Skeletal muscle satellite cell (primary cell): ENCODE data around the gene STK16.

ENCODE experiments used
- H3K27me3 ChIP-seq: 2 replicates; pipeline ENCODE4 v1.7.0; 2013; ENCODE audit warnings: low read length; ENCODE audit not compliant: control insufficient read depth, insufficient read depth
- H3K36me3 ChIP-seq: 2 replicates; pipeline ENCODE4 v1.7.0; 2013; ENCODE audit warnings: mild to moderate bottlenecking, control low read depth, low read length; ENCODE audit not compliant: insufficient read depth
- H3K4me1 ChIP-seq: 2 replicates; pipeline ENCODE4 v1.7.0; 2013; ENCODE audit warnings: low read length; ENCODE audit not compliant: control insufficient read depth, insufficient read depth
- H3K4me2 ChIP-seq: 2 replicates; pipeline ENCODE4 v1.7.0; 2013; ENCODE audit warnings: mild to moderate bottlenecking, low read length
- H3K4me3 ChIP-seq: 2 replicates; pipeline ENCODE4 v1.7.0; 2013; ENCODE audit warnings: low read length
- H3K9ac ChIP-seq: 2 replicates; pipeline ENCODE4 v1.7.0; 2013; ENCODE audit warnings: mild to moderate bottlenecking, low read depth, low read length, moderate library complexity
- H3K9me3 ChIP-seq: replicated peaks from 2 replicates; pipeline ENCODE4 v1.7.0; 2013; ENCODE audit warnings: mild to moderate bottlenecking, control low read depth, low read length

The STK16 gene

DNA sequence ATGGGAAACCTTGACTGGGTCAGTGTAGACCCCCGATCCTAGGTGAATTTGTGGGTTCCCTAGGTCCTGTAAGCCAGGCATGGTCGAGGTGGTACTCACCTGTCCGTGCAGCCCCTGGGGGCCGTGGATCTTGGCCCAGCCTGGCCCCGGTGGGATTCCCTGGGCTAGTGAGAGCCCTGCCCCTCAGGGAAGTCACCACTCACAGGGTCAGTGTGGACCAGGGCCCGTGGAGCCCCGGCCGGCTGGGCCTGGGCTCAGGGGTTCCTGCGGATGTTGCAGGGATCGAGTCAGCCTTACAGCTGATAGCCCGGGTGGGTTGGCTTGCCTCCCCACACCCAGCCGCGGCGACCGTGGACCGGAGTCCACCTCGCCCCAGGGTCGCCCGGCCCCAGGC lies 16.4 kb upstream of the STK16 start:
- peaks cover 47% of the 10 kb centered on the region for H3K36me3 ChIP-seq
- H3K4me2 ChIP-seq: peak overlapping the region; percentile 92
- H3K4me3 ChIP-seq: peak overlapping the region; percentile 86
- H3K4me1 ChIP-seq: peaks cover 15% of the 10 kb centered on the region
- H3K27me3 ChIP-seq: no peaks in the 10 kb centered on the region
- H3K9ac ChIP-seq: peak overlapping the region; percentile 98
- no peaks in the 10 kb centered on the region for H3K9me3 ChIP-seq

GRCh38 chr2:219229305-219230058 lies 15.8 kb upstream of the STK16 start, which contains the start of the genes ANKZF1 and ATG9A:
ANKZF1 (plus strand) TSS chr2:219229806; CDS start chr2:219230258, 452 bp downstream.
ATG9A (minus strand) TSS chr2:219229636; CDS start chr2:219228024, 1,612 bp downstream.
- Histone ChIP-seq H3K36me3 (peaks cover 47% of the 10 kb centered on the region), H3K4me2 (peak within 1 kb of the TSS; percentile 92), H3K9ac (peak within 1 kb of the TSS; percentile 98), H3K4me1 (peaks cover 15% of the 10 kb centered on the region), H3K9me3 (no peaks in the 10 kb centered on the region), H3K27me3 (no peaks in the 10 kb centered on the region), H3K4me3 (peak within 1 kb of the TSS; percentile 86)

DNA sequence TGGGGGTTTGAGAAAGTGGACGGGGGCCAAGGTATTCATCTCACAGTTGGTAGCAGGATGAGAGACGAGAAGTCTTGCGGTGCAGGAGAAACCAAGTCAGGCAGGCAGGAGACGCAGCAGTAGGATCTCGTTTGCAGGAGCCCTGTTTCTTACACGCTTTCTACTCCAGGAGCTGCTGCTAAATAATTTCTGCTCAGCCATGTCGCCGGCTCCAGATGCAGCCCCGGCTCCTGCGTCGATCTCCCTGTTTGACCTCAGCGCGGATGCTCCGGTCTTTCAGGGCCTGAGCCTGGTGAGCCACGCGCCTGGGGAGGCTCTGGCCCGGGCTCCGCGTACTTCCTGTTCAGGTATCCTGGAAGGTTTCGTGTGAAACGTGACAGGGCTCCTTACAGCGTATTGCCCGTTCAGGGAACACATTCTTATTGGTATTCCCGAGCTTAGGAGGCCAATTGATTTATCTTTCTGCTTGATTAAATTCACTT lies 15.2 kb upstream of the STK16 start:
- peaks cover 47% of the 10 kb centered on the region for H3K36me3 ChIP-seq
- peaks cover 15% of the 10 kb centered on the region for H3K4me1 ChIP-seq
- peak overlapping the region; percentile 92 for H3K4me2 ChIP-seq
- peak overlapping the region; percentile 98 for H3K9ac ChIP-seq
- H3K4me3 ChIP-seq: peak overlapping the region; percentile 86
- H3K27me3 ChIP-seq: no peaks in the 10 kb centered on the region
- no peaks in the 10 kb centered on the region for H3K9me3 ChIP-seq

DNA sequence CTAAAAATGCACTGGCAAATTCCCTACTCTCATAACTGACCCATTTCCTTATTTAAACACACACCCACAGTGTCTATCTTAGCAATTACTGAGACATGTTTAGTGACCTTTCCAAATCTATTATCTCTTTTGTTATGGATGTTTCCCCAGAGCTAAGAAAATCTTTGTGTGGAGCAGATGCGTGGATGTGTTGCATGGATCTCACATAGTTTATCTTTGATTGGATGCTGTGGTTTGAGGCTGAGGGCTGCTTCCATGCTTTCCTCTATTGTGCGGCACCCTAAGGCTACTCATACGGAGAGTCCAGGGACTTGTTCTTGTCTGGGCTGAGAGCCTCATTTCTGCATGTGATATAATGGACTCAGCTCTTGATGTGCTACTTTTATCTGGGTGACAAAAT lies 10.9 kb upstream of the STK16 start:
- peaks cover 3% of the 10 kb centered on the region for H3K4me1 ChIP-seq
- H3K9me3 ChIP-seq: no peaks in the 10 kb centered on the region
- no peak overlapping the region for H3K4me2 ChIP-seq
- H3K9ac ChIP-seq: no peak overlapping the region
- peaks cover 65% of the 10 kb centered on the region for H3K36me3 ChIP-seq
- H3K27me3 ChIP-seq: no peaks in the 10 kb centered on the region
- H3K4me3 ChIP-seq: no peak overlapping the region

DNA sequence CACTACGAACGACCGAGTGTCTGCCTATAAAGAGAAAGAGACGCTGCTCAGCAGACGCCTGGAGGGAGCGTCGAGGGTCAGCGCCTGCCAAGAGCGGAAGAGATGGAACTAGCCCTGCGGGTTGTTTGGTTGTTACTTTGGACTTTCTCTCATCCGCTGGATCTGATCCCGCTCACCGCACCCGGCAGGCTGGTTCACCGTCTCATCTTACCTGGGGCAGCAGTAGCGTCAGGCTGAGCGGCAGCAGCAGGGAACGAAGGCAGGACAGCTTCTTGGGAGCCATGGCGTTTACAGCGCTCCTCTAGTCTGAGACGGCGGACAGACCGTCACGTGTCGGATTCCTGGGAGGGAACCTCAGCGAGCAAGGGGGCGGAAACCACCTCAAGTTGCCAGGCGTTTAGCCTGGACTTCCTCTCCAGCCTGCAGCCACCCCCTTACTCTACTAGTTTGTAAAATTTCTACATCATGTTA lies 2.0 kb upstream of the STK16 start:
- Histone ChIP-seq H3K9me3 (no peaks in the 10 kb centered on the region), H3K9ac (no peak overlapping the region), H3K36me3 (peaks cover 17% of the 10 kb centered on the region), H3K4me1 (peaks cover 23% of the 10 kb centered on the region), H3K27me3 (no peaks in the 10 kb centered on the region), H3K4me3 (no peak overlapping the region), H3K4me2 (no peak overlapping the region)

- Histone ChIP-seq H3K4me3 (peak overlapping the region; percentile 92), H3K36me3 (peaks cover 18% of the 10 kb centered on the region), H3K9me3 (no peaks in the 10 kb centered on the region), H3K4me1 (peaks cover 37% of the 10 kb centered on the region), H3K27me3 (no peaks in the 10 kb centered on the region), H3K9ac (peak overlapping the region; percentile 99), H3K4me2 (peak overlapping the region; percentile 93)
Measured at GRCh38 chr2:219244789-219245147, 511 bp upstream of the STK16 start.

DNA sequence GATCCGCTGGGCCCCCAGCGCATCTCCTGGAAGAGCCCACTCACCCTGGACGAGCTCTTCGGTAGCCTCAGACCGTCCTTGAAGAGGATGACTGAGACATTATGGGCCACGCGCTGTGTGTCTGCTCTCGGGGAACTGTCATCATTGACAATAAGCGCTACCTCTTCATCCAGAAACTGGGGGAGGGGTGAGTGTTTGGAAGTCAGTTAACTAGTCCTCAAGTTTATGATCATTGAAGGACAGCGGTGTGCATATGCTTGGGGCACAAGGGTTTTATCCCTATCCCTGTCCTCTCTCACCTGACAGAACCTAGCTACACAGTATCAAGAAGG lies 586 bp downstream of the STK16 start:
- Histone ChIP-seq H3K36me3 (peaks cover 23% of the 10 kb centered on the region), H3K4me1 (peaks cover 48% of the 10 kb centered on the region), H3K4me2 (peak overlapping the region; percentile 93), H3K9me3 (no peaks in the 10 kb centered on the region), H3K27me3 (no peaks in the 10 kb centered on the region), H3K9ac (peak overlapping the region; percentile 99), H3K4me3 (peak overlapping the region; percentile 92)

DNA sequence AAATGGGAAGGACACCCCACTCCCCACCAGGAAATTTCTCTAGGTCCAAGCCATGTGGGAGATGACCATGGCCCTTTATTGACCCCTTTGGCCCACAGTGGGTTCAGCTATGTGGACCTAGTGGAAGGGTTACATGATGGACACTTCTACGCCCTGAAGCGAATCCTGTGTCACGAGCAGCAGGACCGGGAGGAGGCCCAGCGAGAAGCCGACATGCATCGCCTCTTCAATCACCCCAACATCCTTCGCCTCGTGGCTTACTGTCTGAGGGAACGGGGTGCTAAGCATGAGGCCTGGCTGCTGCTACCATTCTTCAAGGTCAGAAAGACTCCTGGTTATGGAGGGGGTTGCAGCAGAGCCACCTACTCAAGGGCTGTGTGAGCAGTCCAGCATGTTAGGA lies 1.3 kb downstream of the STK16 start:
- Histone ChIP-seq H3K4me2 (peak overlapping the region; percentile 93), H3K9ac (peak overlapping the region; percentile 99), H3K9me3 (no peaks in the 10 kb centered on the region), H3K4me3 (peak overlapping the region; percentile 92), H3K27me3 (no peaks in the 10 kb centered on the region), H3K4me1 (peaks cover 55% of the 10 kb centered on the region), H3K36me3 (peaks cover 23% of the 10 kb centered on the region)

GRCh38 chr2:219247678-219248642 lies 2.7 kb downstream of the STK16 start:
- no peak overlapping the region for H3K9ac ChIP-seq
- no peak overlapping the region for H3K4me2 ChIP-seq
- no peaks in the 10 kb centered on the region for H3K27me3 ChIP-seq
- H3K4me3 ChIP-seq: no peak overlapping the region
- peaks cover 23% of the 10 kb centered on the region for H3K36me3 ChIP-seq
- H3K9me3 ChIP-seq: no peaks in the 10 kb centered on the region
- H3K4me1 ChIP-seq: peaks cover 69% of the 10 kb centered on the region

DNA sequence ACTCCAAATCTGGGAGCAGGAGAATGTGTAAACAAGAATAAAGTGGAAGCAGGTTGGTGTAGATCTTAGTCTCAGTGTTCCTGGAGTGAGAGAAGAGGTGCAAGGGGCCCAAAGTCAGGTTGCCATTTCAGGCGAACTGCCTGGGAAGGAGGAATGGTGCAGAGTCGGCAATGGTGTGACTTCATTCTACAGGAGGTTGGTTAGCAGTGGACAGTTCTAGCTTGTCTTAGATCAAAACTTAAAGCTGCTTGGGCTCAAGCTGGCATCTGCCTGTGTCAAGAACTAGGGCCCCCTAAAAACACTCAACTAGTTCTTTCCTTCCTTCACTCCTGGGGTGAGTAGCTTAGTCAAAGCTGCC lies 3.5 kb downstream of the STK16 start:
- H3K9me3 ChIP-seq: no peaks in the 10 kb centered on the region
- H3K4me3 ChIP-seq: peak overlapping the region; percentile 27
- peak overlapping the region; percentile 41 for H3K4me2 ChIP-seq
- H3K4me1 ChIP-seq: peaks cover 78% of the 10 kb centered on the region
- peak overlapping the region; percentile 66 for H3K9ac ChIP-seq
- H3K27me3 ChIP-seq: no peaks in the 10 kb centered on the region
- H3K36me3 ChIP-seq: peaks cover 23% of the 10 kb centered on the region

- Histone ChIP-seq H3K36me3 (peaks cover 23% of the 10 kb centered on the region), H3K9ac (peak overlapping the region; percentile 66), H3K4me3 (peak overlapping the region; percentile 27), H3K27me3 (peaks cover 5% of the 10 kb centered on the region), H3K4me1 (peaks cover 84% of the 10 kb centered on the region), H3K4me2 (peak overlapping the region; percentile 41), H3K9me3 (no peaks in the 10 kb centered on the region)
Measured at GRCh38 chr2:219249203-219249980, 4.1 kb downstream of the STK16 start.
